Esophagus muscularis mucosa (tissue), 4 donors: ENCODE data around the gene RUNX3. TPM values are rescaled to one million over a fixed set of nuclear protein-coding genes. Genes with fewer than 3 reads are reported as not detected.

Experiments
- DNase-seq: peaks from one replicate; pipeline ENCODE4 v3.0.0-alpha.2; 2017; ENCODE audit errors: extremely low spot score
- H3K27ac ChIP-seq, 4 donors: fragments of 200-600 bp; sonication (generic); replicated peaks in 1 of 4; 1 replicate in 3 of 4; 2 replicates in 1 of 4; pipeline ENCODE4 v1.5.1; 2016 to 2019; ENCODE audit warnings: mild to moderate bottlenecking in 1 of 4
- H3K27me3 ChIP-seq, 4 donors: fragments of 200-600 bp; sonication (generic); one replicate each; pipeline versions ENCODE4 v1.5.1 to v1.6.0; 2016 to 2019
- H3K36me3 ChIP-seq, 4 donors: fragments of 200-600 bp; sonication (generic); one replicate each; pipeline ENCODE4 v1.5.1; 2016 to 2019
- H3K4me1 ChIP-seq, 4 donors: fragments of 200-600 bp; sonication (generic); one replicate each; pipeline ENCODE4 v1.5.1; 2016 to 2019
- H3K4me3 ChIP-seq, 4 donors: fragments of 200-600 bp; sonication (generic); 1 replicate in 2 of 4; 2 replicates in 2 of 4; pipeline ENCODE4 v1.5.1; 2016 to 2019; ENCODE audit warnings: mild to moderate bottlenecking in 4 of 4, moderate library complexity in 1 of 4
- H3K9me3 ChIP-seq, 4 donors: fragments of 200-600 bp; sonication (generic); 1 replicate in 3 of 4; 2 replicates in 1 of 4; pipeline ENCODE4 v1.5.1; 2016 to 2019
- EP300 ChIP-seq: sonication (generic); formaldehyde crosslinking; IDR thresholded peaks from one replicate; pipeline ENCODE4 v1.6.1; 2017; ENCODE audit warnings: antibody characterized with exemption
- POLR2A ChIP-seq: fragments of 450-650 bp; IDR thresholded peaks from one replicate; pipeline ENCODE4 v1.6.1; 2017; ENCODE audit warnings: antibody characterized with exemption, moderate library complexity, mild to moderate bottlenecking, low read depth
- POLR2AphosphoS5 ChIP-seq, 2 donors: sonication (generic); formaldehyde crosslinking; IDR thresholded peaks; one replicate each; pipeline ENCODE4 v1.6.1; 2017; ENCODE audit warnings: antibody characterized with exemption in 2 of 2
- WGBS: methylation state at CpG from one replicate; pipeline ENCODE4 v1.1.5; 2018; 5-methylcytosine and 5-hydroxymethylcytosine counted together
- intact Hi-C: fragments of 100-400 bp; cut with DNase I; formaldehyde crosslinking; loops from one replicate; pipeline ENCODE4 v1.15.1; 2023
- total RNA-seq, 4 donors: library from RNA; depleted of rRNA; stranded (reverse); fragments of >200 nt; gene quantifications; one replicate each; pipeline versions ENCODE4 v1.1.0 to v1.2.1, GENCODE V29; 2016
- TF ChIP-seq, protein P1 (sequence below), 3 experiments: fragments of 200-600 bp in 2 of 3; fragments of 450-650 bp in 1 of 3; sonication (generic) in 2 of 3; IDR thresholded peaks; one replicate each; pipeline ENCODE4 v1.5.1; 2017 to 2019; ENCODE audit warnings: antibody characterized with exemption in 3 of 3, mild to moderate bottlenecking in 2 of 3, moderate library complexity in 1 of 3

RUNX3 gene
- total RNA-seq, 4 donors from 2014 or later, result 0.91 to 4.4 (median 2.3) TPM

DNA sequence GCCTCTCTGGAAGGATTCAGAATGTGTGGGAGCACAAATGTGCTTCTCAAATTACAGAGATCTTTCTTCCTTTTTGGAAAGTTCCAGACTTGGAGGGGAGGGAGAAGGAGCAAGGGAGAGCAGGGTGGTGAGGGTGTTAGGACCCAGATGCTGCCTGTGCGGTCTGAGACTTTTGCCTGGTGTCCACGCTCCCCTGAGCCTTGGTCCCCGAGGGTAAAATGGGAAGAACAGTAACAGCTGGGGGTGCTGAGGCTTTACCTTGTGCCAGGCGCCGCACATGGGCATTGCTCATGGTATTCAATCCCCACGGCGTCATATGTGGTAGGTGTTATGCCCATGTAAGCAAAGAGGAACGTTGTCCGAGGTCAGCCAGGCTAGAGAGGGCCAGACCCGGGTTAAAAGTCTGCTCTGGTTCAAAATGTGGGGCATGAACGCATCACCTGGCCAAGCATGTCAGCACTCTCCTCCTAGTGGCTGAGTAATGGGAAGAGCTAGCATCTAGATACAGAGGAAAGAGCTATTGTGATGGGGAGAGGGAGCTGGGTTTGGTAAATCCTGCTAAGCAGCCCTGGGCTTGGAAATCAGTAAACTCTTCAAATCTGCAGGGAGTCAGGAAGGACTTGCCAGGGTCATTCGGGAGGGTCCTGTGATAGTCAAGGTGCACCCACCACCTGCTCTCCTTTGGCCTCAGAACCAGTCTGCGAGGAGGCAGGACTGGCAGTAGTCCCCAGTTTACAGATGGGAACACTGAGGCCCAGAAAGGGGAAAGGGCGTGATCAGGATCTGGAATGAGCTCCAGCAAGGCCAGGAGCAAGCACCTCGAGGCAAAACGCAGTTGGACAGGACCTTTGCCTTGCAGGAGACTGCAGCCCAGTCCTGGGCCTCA is 4.5 kb upstream of the RUNX3 start:
- H3K4me1 ChIP-seq, result peaks cover 15 to 32% (median 30%) of the 10 kb centered on the region in 4 donors
- no peak for DNase-seq
- no peak for TF ChIP-seq EP300
- TF ChIP-seq, protein P1, sequence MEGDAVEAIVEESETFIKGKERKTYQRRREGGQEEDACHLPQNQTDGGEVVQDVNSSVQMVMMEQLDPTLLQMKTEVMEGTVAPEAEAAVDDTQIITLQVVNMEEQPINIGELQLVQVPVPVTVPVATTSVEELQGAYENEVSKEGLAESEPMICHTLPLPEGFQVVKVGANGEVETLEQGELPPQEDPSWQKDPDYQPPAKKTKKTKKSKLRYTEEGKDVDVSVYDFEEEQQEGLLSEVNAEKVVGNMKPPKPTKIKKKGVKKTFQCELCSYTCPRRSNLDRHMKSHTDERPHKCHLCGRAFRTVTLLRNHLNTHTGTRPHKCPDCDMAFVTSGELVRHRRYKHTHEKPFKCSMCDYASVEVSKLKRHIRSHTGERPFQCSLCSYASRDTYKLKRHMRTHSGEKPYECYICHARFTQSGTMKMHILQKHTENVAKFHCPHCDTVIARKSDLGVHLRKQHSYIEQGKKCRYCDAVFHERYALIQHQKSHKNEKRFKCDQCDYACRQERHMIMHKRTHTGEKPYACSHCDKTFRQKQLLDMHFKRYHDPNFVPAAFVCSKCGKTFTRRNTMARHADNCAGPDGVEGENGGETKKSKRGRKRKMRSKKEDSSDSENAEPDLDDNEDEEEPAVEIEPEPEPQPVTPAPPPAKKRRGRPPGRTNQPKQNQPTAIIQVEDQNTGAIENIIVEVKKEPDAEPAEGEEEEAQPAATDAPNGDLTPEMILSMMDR (IDR thresholded peaks at IDR 0.05), result no peak
- TF ChIP-seq POLR2AphosphoS5 (IDR thresholded peaks at IDR 0.05), result no peak
- no peak for TF ChIP-seq POLR2A
- H3K36me3 ChIP-seq, result no peaks in the 10 kb centered on the region
- peaks cover 0 to 75% (median 47%) of the 10 kb centered on the region in 4 donors for H3K27me3 ChIP-seq
- no peak overlapping the region for H3K27ac ChIP-seq
- H3K4me3 ChIP-seq, result no peak overlapping the region
- no peaks in the 10 kb centered on the region for H3K9me3 ChIP-seq
- intact Hi-C loops, result loop anchor here (10.0 kb wide), 2 partner anchors 160 to 270 kb away; no protein-coding TSS in a partner anchor
- 54% methylated on average over 16 of the region's 16 CpGs for WGBS

DNA sequence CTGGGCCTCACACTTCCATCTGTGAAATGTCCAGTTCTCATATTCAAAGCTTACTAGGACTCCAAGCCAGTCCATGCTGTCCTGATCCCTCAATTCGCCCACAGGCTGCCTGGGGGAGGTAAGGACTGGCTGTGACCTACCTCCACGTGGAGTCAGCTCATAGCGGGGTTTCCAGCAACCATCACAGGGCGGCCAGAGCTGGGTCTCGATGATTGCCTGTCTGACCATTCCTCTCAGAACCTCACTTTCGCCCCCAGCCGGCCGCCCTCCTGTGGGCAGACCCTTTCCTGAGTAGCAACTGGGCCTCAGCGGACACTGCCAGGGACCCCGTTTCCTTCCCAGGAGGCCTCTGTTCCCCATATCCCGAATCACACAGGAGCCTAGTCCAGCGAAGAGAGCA is 3.4 kb upstream of the RUNX3 start:
- no peak overlapping the region for H3K27ac ChIP-seq
- no peaks in the 10 kb centered on the region for H3K9me3 ChIP-seq
- no peaks in the 10 kb centered on the region for H3K36me3 ChIP-seq
- H3K27me3 ChIP-seq, result peaks cover 0 to 84% (median 58%) of the 10 kb centered on the region in 4 donors
- TF ChIP-seq EP300 (no peak), POLR2AphosphoS5 (IDR thresholded peaks at IDR 0.05) (no peak), POLR2A (no peak)
- TF ChIP-seq, protein P1 (IDR thresholded peaks at IDR 0.05), result no peak
- intact Hi-C loops, result loop anchor here (10.0 kb wide), 2 partner anchors 161 to 271 kb away; no protein-coding TSS in a partner anchor
- DNase-seq, result no peak
- 77% methylated on average over 9 of the region's 12 CpGs for WGBS
- H3K4me3 ChIP-seq, result no peak overlapping the region
- H3K4me1 ChIP-seq, result peaks cover 19 to 42% (median 41%) of the 10 kb centered on the region in 4 donors

DNA sequence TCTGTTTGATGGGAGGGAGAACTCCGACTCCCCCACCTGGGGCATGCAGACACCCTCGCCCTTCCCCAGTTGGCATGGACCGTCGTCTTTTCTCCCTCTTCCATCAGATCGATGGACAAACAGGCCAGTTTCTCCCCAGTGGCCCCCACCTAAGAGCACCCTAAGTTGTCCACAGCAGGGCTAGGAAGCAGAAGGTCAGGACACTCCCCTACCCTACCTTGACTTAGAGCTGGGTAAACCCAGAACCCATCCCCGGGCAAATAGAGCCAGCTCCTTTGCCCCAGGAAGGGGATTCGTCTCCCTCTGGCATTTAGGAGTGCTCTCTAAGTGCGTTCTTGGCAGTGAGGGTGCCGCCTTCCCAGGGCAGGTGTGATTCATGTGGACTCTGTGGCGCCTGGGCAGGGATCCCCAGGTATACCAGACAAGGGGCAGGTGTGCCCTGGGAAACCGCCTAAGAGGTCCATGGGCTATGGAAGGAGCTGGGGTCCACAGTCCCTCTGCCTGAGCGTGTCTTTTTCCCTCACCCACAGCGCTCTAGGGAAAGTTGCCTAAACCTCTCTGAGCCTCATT is 2.7 kb upstream of the RUNX3 start:
- 64% methylated on average over 11 of the region's 13 CpGs for WGBS
- no peak for DNase-seq
- peaks cover 0 to 87% (median 64%) of the 10 kb centered on the region in 4 donors for H3K27me3 ChIP-seq
- TF ChIP-seq EP300, result no peak
- TF ChIP-seq, protein P1 (IDR thresholded peaks at IDR 0.05), result no peak
- no peak for TF ChIP-seq POLR2A
- no peak for TF ChIP-seq POLR2AphosphoS5 (IDR thresholded peaks at IDR 0.05)
- peaks cover 19 to 48% (median 42%) of the 10 kb centered on the region in 4 donors for H3K4me1 ChIP-seq
- H3K27ac ChIP-seq, result no peak overlapping the region
- no peaks in the 10 kb centered on the region for H3K9me3 ChIP-seq
- H3K36me3 ChIP-seq, result no peaks in the 10 kb centered on the region
- peak overlapping the region in 2 of 4 donors; percentile 32 to 36 for H3K4me3 ChIP-seq
- intact Hi-C loops, result loop anchor here (10.0 kb wide), 2 partner anchors 162 to 272 kb away; no protein-coding TSS in a partner anchor

DNA sequence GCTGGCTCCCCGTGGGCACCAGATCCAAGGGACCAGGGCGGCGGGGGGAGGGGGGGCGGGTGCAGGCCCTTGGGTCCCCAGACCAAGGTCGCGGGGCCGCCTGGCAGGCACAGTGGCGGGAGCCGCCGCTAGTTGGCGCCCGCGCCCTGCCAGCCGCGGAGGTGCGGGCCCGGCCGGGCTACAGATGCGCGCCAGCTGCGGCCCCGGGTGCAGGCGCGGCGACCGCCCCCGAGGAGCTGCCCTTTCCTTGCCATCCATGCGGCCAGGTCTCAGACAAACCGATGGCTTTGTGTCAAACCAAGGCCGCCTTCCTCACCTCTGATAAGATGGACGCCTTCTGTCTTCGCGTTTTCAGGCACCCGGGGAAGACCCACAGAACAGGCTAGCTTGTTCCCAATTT is 2.2 kb upstream of the RUNX3 start:
- peaks cover 19 to 48% (median 42%) of the 10 kb centered on the region in 4 donors for H3K4me1 ChIP-seq
- H3K9me3 ChIP-seq, result no peaks in the 10 kb centered on the region
- TF ChIP-seq, protein P1 (IDR thresholded peaks at IDR 0.05), result peak; percentile 47 to 89 (median 67)
- TF ChIP-seq POLR2AphosphoS5 (IDR thresholded peaks at IDR 0.05), result no peak
- H3K36me3 ChIP-seq, result no peaks in the 10 kb centered on the region
- 13% methylated on average over 14 of the region's 34 CpGs for WGBS
- H3K4me3 ChIP-seq, result peak overlapping the region; percentile 32 to 44 (median 34)
- intact Hi-C loops, result loop anchor here (10.0 kb wide), 2 partner anchors 163 to 273 kb away; no protein-coding TSS in a partner anchor
- no peak overlapping the region for H3K27ac ChIP-seq
- DNase-seq, result no peak
- H3K27me3 ChIP-seq, result peaks cover 0 to 92% (median 69%) of the 10 kb centered on the region in 4 donors
